ENCODE data around the gene KRT12.
"Not testable (repeated sequence)": the region's sequence is repeated elsewhere in the genome, so short reads cannot be mapped to it uniquely, and the experiment has no call there.

KRT12 gene

GRCh38 chr17:40883626-40884334 is 16.8 kb upstream of the KRT12 start:
- no peak for DNase-seq

GRCh38 chr17:40883031-40883430 is 16.0 kb upstream of the KRT12 start:
- DNase-seq, result no peak

GRCh38 chr17:40879026-40879425 is 12.0 kb upstream of the KRT12 start:
- DNase-seq, result no peak

DNA sequence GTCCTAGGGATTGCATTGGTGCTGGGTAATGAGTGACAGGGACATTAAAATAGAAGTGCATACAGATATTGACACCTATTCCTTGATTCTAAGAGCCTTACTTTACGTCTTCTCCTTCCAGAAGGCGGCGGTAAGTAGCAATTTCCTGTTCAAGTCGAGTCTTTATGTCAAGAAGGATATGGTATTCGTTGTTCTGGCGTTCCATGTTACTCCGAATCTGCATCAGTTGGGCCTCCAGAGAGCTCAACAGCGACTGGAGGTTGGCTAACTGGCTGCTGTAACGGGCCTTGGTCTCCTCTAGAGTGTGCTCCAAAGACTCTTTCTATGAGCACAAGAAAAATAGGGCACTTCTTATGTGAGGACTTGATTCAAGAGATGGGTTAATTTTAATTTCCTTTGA is 11.0 kb upstream of the KRT12 start:
- no peak for DNase-seq

DNA sequence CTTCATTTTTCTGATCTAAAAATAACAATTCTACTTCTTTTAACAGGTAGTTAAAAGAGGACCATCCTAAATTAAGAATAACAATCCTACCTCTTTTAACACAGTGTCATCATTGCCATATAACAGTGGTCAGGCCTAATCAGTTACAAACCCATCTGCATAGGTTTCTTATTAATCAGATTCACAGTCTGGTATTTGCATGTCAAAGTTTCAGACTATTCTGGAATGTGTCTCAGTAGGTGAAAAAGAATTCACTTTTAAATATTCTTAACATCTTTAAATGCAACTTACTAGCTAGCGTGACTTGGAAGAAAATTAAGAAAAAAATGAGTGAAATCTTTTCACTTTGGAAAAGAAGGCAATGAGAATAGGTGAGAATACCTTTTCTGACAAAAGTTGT is 6.8 kb upstream of the KRT12 start:
- peak; percentile 24 for DNase-seq

GRCh38 chr17:40873255-40873654 is 6.2 kb upstream of the KRT12 start:
- DNase-seq, result no peak

- DNase-seq, result no peak
Observed at GRCh38 chr17:40872416-40872815, 5.4 kb upstream of the KRT12 start.

DNA sequence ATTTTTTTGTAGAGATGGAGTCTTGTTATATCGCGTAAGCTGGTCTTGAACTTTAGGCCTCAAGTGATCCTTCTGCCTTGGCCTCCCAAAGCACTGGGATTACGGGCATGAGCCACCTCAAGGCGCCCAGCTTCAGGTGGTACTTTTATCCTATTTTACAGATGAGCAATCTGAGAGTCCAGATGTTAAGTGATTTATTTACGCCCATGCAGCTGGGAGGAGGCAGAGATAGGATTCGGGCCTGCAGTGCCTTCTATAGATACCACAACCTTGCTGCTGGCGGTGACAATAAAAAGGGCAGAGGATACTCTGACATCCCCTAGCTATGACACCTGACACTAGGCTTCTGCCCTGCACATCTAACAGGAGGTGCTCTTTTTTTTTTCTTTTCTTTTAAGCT is 4.3 kb upstream of the KRT12 start:
- DNase-seq, result no peak

- DNase-seq, result no peak
Observed at GRCh38 chr17:40870136-40870535, 3.1 kb upstream of the KRT12 start.

DNA sequence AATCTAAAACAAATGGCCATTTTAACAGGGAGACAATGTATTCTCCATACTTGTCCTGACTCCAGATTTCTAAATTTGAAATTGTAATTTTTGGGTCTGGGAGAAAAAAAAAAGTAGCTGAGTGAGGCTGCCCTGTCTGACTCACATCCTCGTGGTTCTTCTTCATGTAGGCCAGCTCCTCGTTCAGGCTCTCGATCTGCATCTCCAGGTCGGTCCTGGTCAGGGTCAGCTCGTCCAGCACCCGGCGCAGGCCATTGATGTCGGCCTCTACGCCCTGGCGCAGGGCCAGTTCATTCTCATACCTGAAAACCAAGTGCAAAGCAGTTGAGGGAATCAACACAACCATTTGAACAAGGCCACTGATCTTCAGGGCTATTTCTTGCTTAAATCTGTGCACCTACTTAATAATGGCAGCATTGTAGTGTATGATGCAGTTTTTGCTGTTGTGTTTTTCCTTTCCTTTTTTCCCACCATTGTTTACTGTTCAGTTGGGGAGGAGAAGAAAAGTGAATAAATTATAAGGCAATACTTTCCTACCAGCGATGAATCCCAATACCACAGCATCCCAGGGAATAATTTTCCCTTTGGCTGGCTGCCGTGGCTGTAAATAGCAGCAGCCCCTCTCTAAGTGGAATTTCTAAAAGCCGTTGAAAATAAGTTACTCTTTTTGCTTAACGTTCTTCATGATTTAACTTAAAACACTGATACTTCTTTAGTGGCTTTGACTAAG is 2.2 kb downstream of the KRT12 start:
- no peak for DNase-seq

GRCh38 chr17:40862985-40863733 is 3.9 kb downstream of the KRT12 start:
- no peak for DNase-seq

DNA sequence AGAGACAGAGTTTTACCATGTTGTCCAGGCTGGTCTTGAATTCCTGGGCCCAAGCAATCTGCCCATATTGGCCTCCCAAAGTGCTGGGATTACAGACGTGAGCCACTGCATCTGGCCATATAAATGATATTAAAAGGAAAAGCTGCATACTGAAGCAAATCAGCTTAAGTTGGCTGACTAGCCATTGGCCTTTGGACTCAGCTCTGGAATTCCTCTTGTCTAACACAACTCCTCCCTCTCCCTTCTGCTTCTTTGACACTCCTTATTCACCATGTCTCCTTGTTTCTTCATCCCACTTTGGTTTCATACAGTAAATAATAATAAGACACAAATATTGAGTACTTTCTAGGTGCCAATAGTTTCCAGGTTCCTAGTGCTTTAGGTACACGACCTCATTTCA is 7.5 kb downstream of the KRT12 start:
- DNase-seq, result no peak

GRCh38 chr17:40858667-40859066 is 8.4 kb downstream of the KRT12 start:
- DNase-seq, result not testable (repeated sequence)

DNA sequence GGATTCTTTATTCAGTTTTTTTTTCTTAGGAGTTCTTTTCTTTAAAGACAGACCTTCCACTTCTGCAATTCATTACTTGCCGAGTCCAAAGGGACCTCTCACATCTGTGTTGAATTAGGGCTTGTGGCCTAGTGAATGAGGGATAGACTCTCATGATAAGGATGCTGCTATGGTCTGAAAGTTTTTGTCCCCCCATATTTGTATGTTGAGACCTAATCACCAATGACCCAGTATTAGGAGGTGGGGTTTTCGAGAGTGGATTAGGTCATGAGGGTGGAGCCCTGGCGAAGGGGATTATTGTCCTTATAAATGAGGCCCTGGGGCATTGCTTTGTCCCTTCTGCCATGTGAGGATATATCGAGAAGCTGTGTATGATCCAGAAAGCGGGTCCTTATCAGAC is 9.5 kb downstream of the KRT12 start:
- DNase-seq, result peak; percentile 82

DNA sequence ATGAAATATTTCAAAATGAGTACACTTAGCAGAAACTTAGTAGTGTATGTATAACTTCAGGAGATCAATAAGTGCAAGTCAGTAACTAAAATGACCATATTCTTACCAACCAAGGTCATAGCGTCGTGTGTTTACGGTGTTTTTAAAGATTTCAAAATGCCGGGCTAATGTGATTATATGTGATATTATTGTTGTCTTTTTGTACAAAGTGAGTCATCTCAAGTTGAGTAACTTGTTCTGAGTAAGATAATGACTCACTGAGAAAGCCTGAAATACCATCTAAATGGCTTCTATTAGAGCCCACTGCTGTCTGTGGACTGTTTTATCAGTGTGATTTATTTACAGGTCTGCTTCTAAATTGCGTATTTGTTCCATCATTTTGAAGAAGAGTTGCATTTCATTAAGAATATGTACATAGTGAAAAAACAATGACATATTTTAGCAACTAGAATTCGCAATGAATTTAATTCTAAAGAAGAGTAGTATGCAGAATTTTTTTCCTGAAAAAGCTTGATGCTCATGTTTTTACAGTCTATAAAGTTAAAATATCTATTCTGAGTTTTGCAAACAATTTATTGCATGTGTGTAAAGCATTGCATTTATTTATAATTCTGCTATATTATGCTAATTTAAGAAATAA is 12.7 kb downstream of the KRT12 start:
- DNase-seq, result peak; percentile 83

- no peak for DNase-seq
Observed at GRCh38 chr17:40852364-40852763, 14.7 kb downstream of the KRT12 start.

DNA sequence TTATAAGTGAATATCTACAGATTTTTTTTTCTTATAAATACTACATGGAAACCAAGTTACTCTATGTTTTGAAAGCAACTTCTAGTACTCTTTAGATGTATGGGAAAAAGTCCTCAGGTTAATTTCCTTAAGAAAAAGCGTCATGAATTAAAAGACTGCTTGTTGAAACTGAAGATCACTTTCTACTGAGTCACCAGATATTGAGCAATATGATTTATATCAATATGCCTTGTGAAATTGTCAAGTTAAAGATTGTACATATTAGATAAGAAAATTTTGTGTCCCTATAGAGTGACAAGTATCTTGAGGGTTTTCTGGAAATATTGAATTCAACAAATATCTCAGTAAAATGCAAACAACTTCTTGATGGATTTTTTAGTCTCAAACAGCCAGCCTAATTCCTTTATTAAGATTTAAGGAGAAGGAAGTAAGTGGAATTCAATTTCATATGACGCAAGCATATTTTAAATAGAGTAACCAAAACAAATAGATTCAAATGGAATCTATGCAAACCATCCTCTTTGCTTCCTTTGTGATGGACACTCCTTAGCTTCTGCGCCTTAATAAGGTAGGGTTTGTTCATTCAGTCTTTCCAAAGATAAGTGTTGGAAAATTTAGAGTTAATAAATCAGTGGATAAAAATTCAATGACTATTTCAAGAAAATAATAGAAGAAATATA is 16.6 kb downstream of the KRT12 start:
- DNase-seq, result no peak

- no peak for DNase-seq
Observed at GRCh38 chr17:40849723-40850122, 17.3 kb downstream of the KRT12 start.

GRCh38 chr17:40848583-40849235 is 18.3 kb downstream of the KRT12 start:
- no peak for DNase-seq

GRCh38 chr17:40846515-40847144 is 20.4 kb downstream of the KRT12 start:
- no peak for DNase-seq

GRCh38 chr17:40844671-40845107 is 22.3 kb downstream of the KRT12 start:
- no peak for DNase-seq

DNA sequence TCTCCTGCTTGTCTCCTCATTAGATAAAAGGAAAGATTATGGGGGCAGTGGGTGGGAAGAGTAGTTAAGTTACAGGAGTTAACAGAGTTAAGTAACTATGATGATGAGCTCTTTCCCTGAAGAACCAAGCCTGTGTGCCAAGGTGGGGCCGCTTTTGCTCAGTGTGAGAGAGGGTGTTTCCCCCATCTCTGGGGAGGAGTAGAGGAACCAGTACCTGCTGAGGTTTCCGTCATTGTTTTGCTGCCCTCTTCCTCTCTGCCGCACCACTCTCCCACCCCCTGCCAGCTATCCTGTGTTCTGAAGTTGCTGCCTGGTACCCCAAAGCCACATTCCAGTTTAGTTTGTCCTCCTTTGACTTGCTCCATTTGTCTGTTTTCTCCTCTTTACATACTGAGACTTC is 23.8 kb downstream of the KRT12 start:
- DNase-seq, result no peak

All from fibroblast of upper back skin (primary cell).